HL-60 (cell line): ENCODE measurements around the gene SLC2A2.

ENCODE experiments used
- DNase-seq, 2 experiments: peaks; one replicate each; pipeline ENCODE4 v3.0.0-alpha.2; 2010 to 2020; ENCODE audit warnings: low read depth in 1 of 2, low spot score in 1 of 2
- H3K27ac ChIP-seq: fragments of 250-450 bp; sonication (Bioruptor Pico); replicated peaks from 2 replicates; pipeline ENCODE4 v1.5.1; 2020; ENCODE audit warnings: mild to moderate bottlenecking, moderate library complexity
- H3K27me3 ChIP-seq: fragments of 250-450 bp; sonication (Bioruptor Pico); 2 replicates; pipeline ENCODE4 v1.5.1; 2021; ENCODE audit warnings: mild to moderate bottlenecking, moderate library complexity; ENCODE audit not compliant: insufficient read depth, poor library complexity, severe bottlenecking
- H3K4me3 ChIP-seq: replicated peaks from 2 replicates; pipeline ENCODE4 v1.5.1; 2011; ENCODE audit warnings: mild to moderate bottlenecking, control low read depth, low read length; ENCODE audit not compliant: insufficient read depth
- CTCF ChIP-seq: IDR thresholded peaks from one replicate; pipeline ENCODE4 v1.5.1; 2011; ENCODE audit warnings: low read length, control low read depth, inconsistent platforms; ENCODE audit not compliant: insufficient read depth
- GABPA ChIP-seq: IDR thresholded peaks from 2 replicates; pipeline ENCODE4 v1.6.1; 2012; ENCODE audit warnings: low read depth
- POLR2AphosphoS5 ChIP-seq: IDR thresholded peaks from 2 replicates; pipeline ENCODE4 v1.6.1; 2012; ENCODE audit warnings: low read depth
- REST ChIP-seq: IDR thresholded peaks from 2 replicates; pipeline ENCODE4 v1.6.1; 2012; ENCODE audit warnings: low read depth; ENCODE audit not compliant: insufficient replicate concordance
- SPI1 ChIP-seq: IDR thresholded peaks from 2 replicates; pipeline ENCODE4 v1.6.1; 2012; ENCODE audit warnings: low read depth, mild to moderate bottlenecking, borderline replicate concordance

The SLC2A2 gene

GRCh38 chr3:171038342-171038741 is 11.8 kb upstream of the SLC2A2 start:
- no peak for TF ChIP-seq POLR2AphosphoS5
- TF ChIP-seq REST, result no peak
- no peak for TF ChIP-seq SPI1
- TF ChIP-seq GABPA, result no peak
- TF ChIP-seq CTCF, result no peak
- DNase-seq, result no peak
- no peak overlapping the region for H3K27ac ChIP-seq
- H3K4me3 ChIP-seq, result no peak overlapping the region
- peaks cover 6% of the 10 kb centered on the region for H3K27me3 ChIP-seq

- DNase-seq, result no peak
- H3K4me3 ChIP-seq, result no peak overlapping the region
- H3K27ac ChIP-seq, result no peak overlapping the region
- TF ChIP-seq GABPA (no peak), REST (no peak), POLR2AphosphoS5 (no peak), SPI1 (no peak), CTCF (no peak)
- peaks cover 11% of the 10 kb centered on the region for H3K27me3 ChIP-seq
These were observed 2.3 kb upstream of the SLC2A2 start for GRCh38 chr3:171028779-171029232.

- no peak for DNase-seq
- no peak for TF ChIP-seq SPI1
- TF ChIP-seq CTCF, result no peak
- no peak for TF ChIP-seq POLR2AphosphoS5
- no peak for TF ChIP-seq GABPA
- TF ChIP-seq REST, result no peak
- H3K27ac ChIP-seq, result no peak overlapping the region
- H3K27me3 ChIP-seq, result peaks cover 11% of the 10 kb centered on the region
- H3K4me3 ChIP-seq, result no peak overlapping the region
These were observed 1.7 kb upstream of the SLC2A2 start for GRCh38 chr3:171028025-171028778.
